ENCODE results near the gene MIPOL1.

The MIPOL1 gene

GRCh38 chr14:37247791-37248461, 50.2 kb downstream of the MIPOL1 start:
- ChIA-PET CTCF (interaction anchor here (1.6 kb wide), 1 partner anchor 10 kb away, joined by 3 read pairs; no protein-coding TSS in a partner anchor), POLR2A (no interaction called here)
- no peak for DNase-seq (ENCODE audit: extremely low spot score)
- TF ChIP-seq CTCF (IDR thresholded peaks at IDR 0.05; ENCODE audit: control extremely low read depth, extremely low read depth, low read depth, missing control alignments), result no peak

- DNase-seq (ENCODE audit: extremely low spot score), result no peak
- TF ChIP-seq CTCF (IDR thresholded peaks at IDR 0.05; ENCODE audit: control extremely low read depth, extremely low read depth, low read depth, missing control alignments), result no peak
- CTCF ChIA-PET, result no interaction called here
- POLR2A ChIA-PET, result no interaction called here
Observed at GRCh38 chr14:37251775-37252174, 54.0 kb downstream of the MIPOL1 start.

GRCh38 chr14:37252434-37252833, 54.7 kb downstream of the MIPOL1 start:
- POLR2A ChIA-PET, result no interaction called here
- CTCF ChIA-PET, result interaction anchor here (1.4 kb wide), 1 partner anchor 22 kb away, joined by 5 read pairs; no protein-coding TSS in a partner anchor
- no peak for TF ChIP-seq CTCF (IDR thresholded peaks at IDR 0.05; ENCODE audit: control extremely low read depth, extremely low read depth, low read depth, missing control alignments)
- no peak for DNase-seq (ENCODE audit: extremely low spot score)

GRCh38 chr14:37253905-37254304, 56.2 kb downstream of the MIPOL1 start:
- DNase-seq (ENCODE audit: extremely low spot score), result no peak
- TF ChIP-seq CTCF (IDR thresholded peaks at IDR 0.05; ENCODE audit: control extremely low read depth, extremely low read depth, low read depth, missing control alignments), result no peak
- CTCF ChIA-PET, result interaction anchor here (2.2 kb wide), 1 partner anchor 23 kb away, joined by 5 read pairs; no protein-coding TSS in a partner anchor
- POLR2A ChIA-PET, result no interaction called here

GRCh38 chr14:37254411-37254947, 56.7 kb downstream of the MIPOL1 start:
- no peak for TF ChIP-seq CTCF (IDR thresholded peaks at IDR 0.05; ENCODE audit: control extremely low read depth, extremely low read depth, low read depth, missing control alignments)
- POLR2A ChIA-PET, result no interaction called here
- CTCF ChIA-PET, result interaction anchor here (2.2 kb wide), 1 partner anchor 24 kb away, joined by 5 read pairs; no protein-coding TSS in a partner anchor
- no peak for DNase-seq (ENCODE audit: extremely low spot score)

GRCh38 chr14:37257501-37258070, 59.8 kb downstream of the MIPOL1 start:
- no peak for TF ChIP-seq CTCF (IDR thresholded peaks at IDR 0.05; ENCODE audit: control extremely low read depth, extremely low read depth, low read depth, missing control alignments)
- DNase-seq (ENCODE audit: extremely low spot score), result no peak
- ChIA-PET POLR2A (no interaction called here), CTCF (interaction anchor here (1.1 to 1.4 kb wide), 2 partner anchors 11 to 617 kb away, joined by 3 read pairs; no protein-coding TSS in a partner anchor)

All from GM10248 (cell line).